Tibial artery (tissue), 4 donors: ENCODE results near the gene BRIP1.
"Not testable (repeated sequence)": the region's sequence is repeated elsewhere in the genome, so short reads cannot be mapped to it uniquely, and the experiment has no call there.

ENCODE experiments used
- DNase-seq, 2 donors: peaks; one replicate each; pipeline ENCODE4 v3.0.0-alpha.2; 2019
- H3K27ac ChIP-seq, 2 donors: fragments of 200-600 bp; sonication (generic) in 1 of 2; 1 replicate in 1 of 2; 2 replicates in 1 of 2; pipeline ENCODE4 v1.5.1; 2018 to 2019; ENCODE audit warnings: mild to moderate bottlenecking in 1 of 2
- H3K27me3 ChIP-seq, 2 donors: fragments of 200-600 bp; sonication (generic) in 1 of 2; one replicate each; pipeline versions ENCODE4 v1.5.1 to v1.6.0; 2016 to 2019
- H3K36me3 ChIP-seq, 3 donors: fragments of 200-600 bp; sonication (generic) in 2 of 3; one replicate each; pipeline ENCODE4 v1.5.1; 2016 to 2019; ENCODE audit warnings: mild to moderate bottlenecking in 2 of 3
- H3K4me1 ChIP-seq, 4 donors: fragments of 200-600 bp; sonication (generic) in 2 of 4; 1 replicate in 3 of 4; 2 replicates in 1 of 4; pipeline ENCODE4 v1.5.1; 2016 to 2019
- H3K4me3 ChIP-seq, 2 donors: fragments of 200-600 bp; sonication (generic) in 1 of 2; 1 replicate in 1 of 2; 2 replicates in 1 of 2; pipeline ENCODE4 v1.5.1; 2018 to 2019; ENCODE audit warnings: mild to moderate bottlenecking in 2 of 2
- H3K9me3 ChIP-seq, 3 donors: fragments of 200-600 bp; sonication (generic) in 1 of 3; one replicate each; pipeline ENCODE4 v1.5.1; 2016 to 2019
- intact Hi-C: fragments of 100-400 bp; cut with DNase I; formaldehyde crosslinking; loops from one replicate; pipeline ENCODE4 v1.15.0; 2023; ENCODE audit warnings: low total_unique reads
- TF ChIP-seq, protein P1 (sequence below), 2 experiments: fragments of 200-600 bp in 1 of 2; fragments of 450-650 bp in 1 of 2; IDR thresholded peaks; one replicate each; pipeline ENCODE4 v1.5.1; 2017 to 2019; ENCODE audit warnings: antibody characterized with exemption in 2 of 2, mild to moderate bottlenecking in 1 of 2, moderate library complexity in 1 of 2

Gene BRIP1

GRCh38 chr17:61862105-61862574, 1.2 kb downstream of the BRIP1 start:
- TF ChIP-seq, protein P1, sequence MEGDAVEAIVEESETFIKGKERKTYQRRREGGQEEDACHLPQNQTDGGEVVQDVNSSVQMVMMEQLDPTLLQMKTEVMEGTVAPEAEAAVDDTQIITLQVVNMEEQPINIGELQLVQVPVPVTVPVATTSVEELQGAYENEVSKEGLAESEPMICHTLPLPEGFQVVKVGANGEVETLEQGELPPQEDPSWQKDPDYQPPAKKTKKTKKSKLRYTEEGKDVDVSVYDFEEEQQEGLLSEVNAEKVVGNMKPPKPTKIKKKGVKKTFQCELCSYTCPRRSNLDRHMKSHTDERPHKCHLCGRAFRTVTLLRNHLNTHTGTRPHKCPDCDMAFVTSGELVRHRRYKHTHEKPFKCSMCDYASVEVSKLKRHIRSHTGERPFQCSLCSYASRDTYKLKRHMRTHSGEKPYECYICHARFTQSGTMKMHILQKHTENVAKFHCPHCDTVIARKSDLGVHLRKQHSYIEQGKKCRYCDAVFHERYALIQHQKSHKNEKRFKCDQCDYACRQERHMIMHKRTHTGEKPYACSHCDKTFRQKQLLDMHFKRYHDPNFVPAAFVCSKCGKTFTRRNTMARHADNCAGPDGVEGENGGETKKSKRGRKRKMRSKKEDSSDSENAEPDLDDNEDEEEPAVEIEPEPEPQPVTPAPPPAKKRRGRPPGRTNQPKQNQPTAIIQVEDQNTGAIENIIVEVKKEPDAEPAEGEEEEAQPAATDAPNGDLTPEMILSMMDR (IDR thresholded peaks at IDR 0.05), result no peak
- intact Hi-C loops, result loop anchor here (10.0 kb wide), 1 partner anchor 447 kb away; no protein-coding TSS in a partner anchor
- H3K9me3 ChIP-seq, result no peaks in the 10 kb centered on the region
- H3K27ac ChIP-seq, result no peak overlapping the region
- H3K4me1 ChIP-seq, result peaks cover 0 to 8% (median 6%) of the 10 kb centered on the region in 4 donors
- no peak overlapping the region for H3K4me3 ChIP-seq
- H3K27me3 ChIP-seq, result no peaks in the 10 kb centered on the region
- peaks cover 0 to 4% (median 2%) of the 10 kb centered on the region in 3 donors for H3K36me3 ChIP-seq
- no peak for DNase-seq

DNA sequence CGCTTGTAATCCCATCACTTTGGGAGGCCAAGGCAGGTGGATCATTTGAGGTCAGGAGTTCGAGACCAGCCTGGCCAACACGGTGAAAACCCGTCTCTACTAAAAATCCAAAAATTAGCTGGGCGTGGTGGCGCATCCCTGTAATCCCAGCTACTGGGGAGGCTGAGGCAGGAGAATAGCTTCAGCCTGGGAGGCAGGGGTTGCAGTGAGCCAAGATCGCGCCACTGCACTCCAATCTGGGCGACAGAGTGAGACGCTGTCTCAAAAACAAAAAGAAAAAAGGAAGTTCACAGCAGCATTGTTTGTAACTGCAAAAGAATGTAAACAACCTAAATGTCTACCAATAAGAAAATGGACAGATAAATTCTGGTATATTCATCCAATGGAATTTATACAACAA, 2.9 kb downstream of the BRIP1 start:
- H3K36me3 ChIP-seq, H3K4me3 ChIP-seq, H3K4me1 ChIP-seq, DNase-seq, H3K9me3 ChIP-seq, H3K27ac ChIP-seq, H3K27me3 ChIP-seq: not testable (repeated sequence)
- intact Hi-C loops, result loop anchor here (10.0 kb wide), 1 partner anchor 446 kb away; no protein-coding TSS in a partner anchor

- Histone ChIP-seq H3K9me3 (no peaks in the 10 kb centered on the region), H3K36me3 (no peaks in the 10 kb centered on the region), H3K27me3 (no peaks in the 10 kb centered on the region), H3K4me1 (no peaks in the 10 kb centered on the region), H3K4me3 (no peak overlapping the region), H3K27ac (no peak overlapping the region)
- intact Hi-C loops, result no loop called here
- TF ChIP-seq, protein P1 (IDR thresholded peaks at IDR 0.05), result no peak
- DNase-seq, result no peak
These were observed 7.3 kb downstream of the BRIP1 start for GRCh38 chr17:61856035-61856434.

GRCh38 chr17:61852857-61853256, 10.5 kb downstream of the BRIP1 start:
- intact Hi-C loops, result no loop called here
- DNase-seq, result no peak
- H3K9me3 ChIP-seq, result no peaks in the 10 kb centered on the region
- H3K36me3 ChIP-seq, result no peaks in the 10 kb centered on the region
- H3K27ac ChIP-seq, result no peak overlapping the region
- H3K27me3 ChIP-seq, result no peaks in the 10 kb centered on the region
- H3K4me3 ChIP-seq, result no peak overlapping the region
- TF ChIP-seq, protein P1 (IDR thresholded peaks at IDR 0.05), result no peak
- H3K4me1 ChIP-seq, result no peaks in the 10 kb centered on the region

DNA sequence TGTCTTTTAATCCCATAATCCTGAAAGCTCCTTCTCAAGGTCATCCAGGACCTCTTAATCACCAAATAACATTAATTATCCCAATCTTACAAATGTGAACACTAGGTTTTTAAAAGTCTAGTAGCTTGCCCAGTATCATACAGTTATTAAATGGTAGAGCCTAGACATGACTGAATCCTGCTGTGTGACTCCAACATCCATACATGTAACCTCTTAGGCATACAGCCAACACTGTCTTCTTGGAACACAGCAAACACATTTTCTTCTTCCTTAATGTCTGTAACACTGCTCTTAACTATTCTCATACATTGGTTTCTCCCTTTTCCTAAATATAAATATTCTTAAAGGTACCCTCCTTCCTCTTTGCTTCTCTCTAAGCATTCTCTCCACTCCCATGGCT, 13.7 kb downstream of the BRIP1 start:
- intact Hi-C loops, result no loop called here
- Histone ChIP-seq H3K36me3 (no peaks in the 10 kb centered on the region), H3K27me3 (no peaks in the 10 kb centered on the region), H3K9me3 (no peaks in the 10 kb centered on the region), H3K27ac (no peak overlapping the region), H3K4me3 (no peak overlapping the region), H3K4me1 (no peaks in the 10 kb centered on the region)
- no peak for DNase-seq
- TF ChIP-seq, protein P1 (IDR thresholded peaks at IDR 0.05), result no peak

DNA sequence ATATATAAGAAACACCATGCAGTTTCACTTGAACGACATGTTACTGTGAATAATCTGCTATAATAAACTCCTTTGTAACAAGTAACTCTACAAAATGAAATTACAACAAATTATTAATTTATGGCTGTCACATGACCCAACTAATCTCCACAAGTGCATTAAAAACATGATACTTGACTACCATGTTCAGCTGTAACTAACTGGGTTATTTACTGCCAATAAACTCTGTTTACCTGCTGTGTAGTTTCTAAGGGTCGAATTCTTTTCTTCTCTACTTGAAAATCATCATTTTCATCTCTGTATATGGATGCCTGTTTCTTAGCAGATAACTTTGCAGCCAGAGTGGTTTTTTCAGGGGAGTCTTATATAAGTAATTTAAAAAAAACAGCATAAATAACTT, 14.4 kb downstream of the BRIP1 start:
- Histone ChIP-seq H3K36me3 (no peaks in the 10 kb centered on the region), H3K27ac (no peak overlapping the region), H3K4me1 (no peaks in the 10 kb centered on the region), H3K27me3 (no peaks in the 10 kb centered on the region), H3K9me3 (no peaks in the 10 kb centered on the region), H3K4me3 (no peak overlapping the region)
- TF ChIP-seq, protein P1 (IDR thresholded peaks at IDR 0.05), result no peak
- intact Hi-C loops, result no loop called here
- DNase-seq, result no peak
